ENCODE results near the gene PRTN3.

Gene PRTN3

DNA sequence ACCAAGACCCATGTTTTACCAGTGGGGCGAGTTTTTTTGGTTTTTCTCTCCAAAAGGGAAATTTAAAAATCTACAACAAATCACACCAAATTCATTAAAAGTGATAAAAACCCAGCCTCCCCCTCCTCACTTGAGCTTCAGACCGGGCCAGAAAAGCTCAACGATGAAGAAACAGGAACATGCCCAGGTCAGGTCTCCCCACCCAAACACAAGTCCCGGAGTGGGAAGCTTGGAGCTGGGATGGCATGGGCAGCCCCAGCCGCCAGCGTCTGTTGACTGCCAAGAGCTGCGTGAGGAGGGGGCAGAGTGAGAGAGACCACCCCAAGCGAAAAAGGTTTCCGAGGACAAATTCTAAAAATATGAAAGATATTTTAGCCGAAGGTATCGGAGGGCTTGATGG, 56.2 kb downstream of the PRTN3 start:
- H3K27ac ChIP-seq: no peak overlapping the region
- TF ChIP-seq, protein P1, sequence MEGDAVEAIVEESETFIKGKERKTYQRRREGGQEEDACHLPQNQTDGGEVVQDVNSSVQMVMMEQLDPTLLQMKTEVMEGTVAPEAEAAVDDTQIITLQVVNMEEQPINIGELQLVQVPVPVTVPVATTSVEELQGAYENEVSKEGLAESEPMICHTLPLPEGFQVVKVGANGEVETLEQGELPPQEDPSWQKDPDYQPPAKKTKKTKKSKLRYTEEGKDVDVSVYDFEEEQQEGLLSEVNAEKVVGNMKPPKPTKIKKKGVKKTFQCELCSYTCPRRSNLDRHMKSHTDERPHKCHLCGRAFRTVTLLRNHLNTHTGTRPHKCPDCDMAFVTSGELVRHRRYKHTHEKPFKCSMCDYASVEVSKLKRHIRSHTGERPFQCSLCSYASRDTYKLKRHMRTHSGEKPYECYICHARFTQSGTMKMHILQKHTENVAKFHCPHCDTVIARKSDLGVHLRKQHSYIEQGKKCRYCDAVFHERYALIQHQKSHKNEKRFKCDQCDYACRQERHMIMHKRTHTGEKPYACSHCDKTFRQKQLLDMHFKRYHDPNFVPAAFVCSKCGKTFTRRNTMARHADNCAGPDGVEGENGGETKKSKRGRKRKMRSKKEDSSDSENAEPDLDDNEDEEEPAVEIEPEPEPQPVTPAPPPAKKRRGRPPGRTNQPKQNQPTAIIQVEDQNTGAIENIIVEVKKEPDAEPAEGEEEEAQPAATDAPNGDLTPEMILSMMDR (conservative IDR thresholded peaks at IDR 0.05): no peak

GRCh38 chr19:897442-898039, 56.7 kb downstream of the PRTN3 start:
- H3K27ac ChIP-seq: no peak overlapping the region
- TF ChIP-seq, protein P1 (conservative IDR thresholded peaks at IDR 0.05): no peak; the same call in 1 of the 2 replicates
